Liver (tissue), 3 donors: ENCODE data around the gene PPDPF.

Experiments
- RAD21 ChIP-seq, 2 donors: IDR thresholded peaks; 2 replicates each; pipeline ENCODE4 v1.6.1; 2016; ENCODE audit warnings: antibody characterized with exemption in 2 of 2, mild to moderate bottlenecking in 2 of 2
- SP1 ChIP-seq: IDR thresholded peaks from 2 replicates; pipeline ENCODE4 v1.6.1; 2018; ENCODE audit warnings: antibody characterized with exemption, mild to moderate bottlenecking
- TAF1 ChIP-seq: conservative IDR thresholded peaks from 2 replicates; pipeline ENCODE4 v1.6.1; 2016; ENCODE audit warnings: antibody characterized with exemption, mild to moderate bottlenecking
- TF ChIP-seq, protein P1 (sequence below): fragments of 150-350 bp; IDR thresholded peaks from 2 replicates; pipeline ENCODE4 v1.5.1; 2017; ENCODE audit warnings: improper control_type of control experiment, low read depth, low read length; ENCODE audit not compliant: missing input control
- TF ChIP-seq, protein P2 (sequence below): IDR thresholded peaks from 2 replicates; pipeline ENCODE4 v1.6.1; 2016; ENCODE audit warnings: antibody characterized with exemption
- donor health status: healthy.
- donor health status: healthy.

DNA sequence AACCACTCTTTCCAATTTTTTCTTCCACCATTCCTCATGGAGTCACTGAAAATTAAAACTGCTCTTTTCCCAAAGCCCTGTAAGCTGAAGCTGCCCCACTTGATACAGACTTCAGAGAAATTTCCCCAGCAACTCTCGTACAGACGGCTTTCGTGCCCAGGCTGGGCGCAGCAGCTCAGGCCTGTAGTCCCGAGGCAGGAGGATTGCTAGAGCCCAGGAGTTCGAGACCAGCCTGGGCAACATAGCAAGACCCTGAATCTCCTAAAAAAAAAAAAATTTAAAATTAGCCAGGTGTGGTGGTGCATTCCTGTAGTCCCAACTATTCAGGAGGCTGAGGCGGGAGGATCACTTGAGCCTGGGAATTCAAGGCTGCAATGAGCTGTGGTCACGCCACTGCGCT is 6.6 kb downstream of the PPDPF start:
- TF ChIP-seq, protein P1, sequence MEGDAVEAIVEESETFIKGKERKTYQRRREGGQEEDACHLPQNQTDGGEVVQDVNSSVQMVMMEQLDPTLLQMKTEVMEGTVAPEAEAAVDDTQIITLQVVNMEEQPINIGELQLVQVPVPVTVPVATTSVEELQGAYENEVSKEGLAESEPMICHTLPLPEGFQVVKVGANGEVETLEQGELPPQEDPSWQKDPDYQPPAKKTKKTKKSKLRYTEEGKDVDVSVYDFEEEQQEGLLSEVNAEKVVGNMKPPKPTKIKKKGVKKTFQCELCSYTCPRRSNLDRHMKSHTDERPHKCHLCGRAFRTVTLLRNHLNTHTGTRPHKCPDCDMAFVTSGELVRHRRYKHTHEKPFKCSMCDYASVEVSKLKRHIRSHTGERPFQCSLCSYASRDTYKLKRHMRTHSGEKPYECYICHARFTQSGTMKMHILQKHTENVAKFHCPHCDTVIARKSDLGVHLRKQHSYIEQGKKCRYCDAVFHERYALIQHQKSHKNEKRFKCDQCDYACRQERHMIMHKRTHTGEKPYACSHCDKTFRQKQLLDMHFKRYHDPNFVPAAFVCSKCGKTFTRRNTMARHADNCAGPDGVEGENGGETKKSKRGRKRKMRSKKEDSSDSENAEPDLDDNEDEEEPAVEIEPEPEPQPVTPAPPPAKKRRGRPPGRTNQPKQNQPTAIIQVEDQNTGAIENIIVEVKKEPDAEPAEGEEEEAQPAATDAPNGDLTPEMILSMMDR = no peak
- TF ChIP-seq SP1 (no peak), TAF1 (no peak), RAD21 (IDR thresholded peaks at IDR 0.05) (no peak)
- TF ChIP-seq, protein P2, sequence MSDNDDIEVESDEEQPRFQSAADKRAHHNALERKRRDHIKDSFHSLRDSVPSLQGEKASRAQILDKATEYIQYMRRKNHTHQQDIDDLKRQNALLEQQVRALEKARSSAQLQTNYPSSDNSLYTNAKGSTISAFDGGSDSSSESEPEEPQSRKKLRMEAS = no peak
